ENCODE measurements around the gene FZR1. TPM values are rescaled to one million over a fixed set of nuclear protein-coding genes. Genes with fewer than 3 reads are reported as not detected.
A peak's percentile ranks its signal among the peaks of the same experiment; 100 is the strongest.

Gene FZR1
- total RNA-seq, 2 donors from 2014 or later, result 32.2 to 64.9 TPM

DNA sequence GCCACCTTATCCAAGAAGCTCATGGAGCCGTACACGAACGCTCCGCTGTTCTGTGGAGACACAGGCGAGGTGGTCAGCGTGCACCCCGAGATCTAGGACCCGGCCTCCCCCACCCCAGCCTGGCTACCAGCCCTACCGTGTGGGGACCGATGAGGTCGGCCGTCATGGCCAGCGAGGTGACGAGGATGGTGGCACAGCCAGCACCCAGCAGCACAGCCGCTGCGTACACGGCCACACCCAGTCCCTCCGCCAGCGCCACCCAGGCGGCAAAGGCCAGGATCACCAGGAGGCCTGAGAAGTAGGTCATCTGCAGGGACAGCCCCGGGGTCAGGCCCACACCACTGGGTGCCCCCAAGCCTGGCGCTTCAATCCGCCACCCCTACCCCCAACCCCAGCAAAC, 40.0 kb downstream of the FZR1 start:
- no peak for TF ChIP-seq CTCF (IDR thresholded peaks at IDR 0.05)
- TF ChIP-seq POLR2A (IDR thresholded peaks at IDR 0.05), result no peak
- no peak for TF ChIP-seq POLR2AphosphoS5 (IDR thresholded peaks at IDR 0.05)
- intact Hi-C loops (cut with DNase I), result loop anchor here (5.0 kb wide), 1 partner anchor 71 kb away; no protein-coding TSS in a partner anchor
- no peaks in the 10 kb centered on the region for H3K9me3 ChIP-seq
- no peaks in the 10 kb centered on the region for H3K36me3 ChIP-seq
- no peak overlapping the region for H3K27ac ChIP-seq
- no peak overlapping the region for H3K4me3 ChIP-seq
- DNase-seq (ENCODE audit: low spot score), result no peak
- no peaks in the 10 kb centered on the region for H3K4me1 ChIP-seq (replicated peaks)
- no peaks in the 10 kb centered on the region for H3K27me3 ChIP-seq (replicated peaks; ENCODE audit: insufficient read depth)
- WGBS, result 91% methylated on average over 11 of the region's 23 CpGs

DNA sequence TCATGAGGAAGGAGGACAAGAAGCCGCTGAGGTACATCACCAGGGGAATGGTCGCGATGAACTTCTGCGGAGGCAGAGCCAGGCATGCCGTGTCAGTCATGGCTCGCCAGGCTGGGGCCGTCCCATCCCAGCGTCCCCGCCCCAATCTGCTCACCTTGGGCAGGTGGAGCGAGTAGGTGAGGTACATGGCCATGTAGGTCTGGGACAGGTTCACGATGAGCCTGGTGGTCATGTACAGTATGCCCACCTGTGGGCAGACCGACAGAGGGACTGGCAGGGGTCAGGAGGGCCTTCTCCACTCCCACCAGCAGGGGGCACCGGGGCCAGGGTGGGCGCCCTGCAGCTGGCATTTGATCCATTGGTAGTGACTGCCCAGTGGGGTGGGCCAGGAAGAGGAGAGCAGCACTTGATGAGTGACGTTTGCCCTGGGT, 41.2 kb downstream of the FZR1 start:
- 88% methylated on average over 15 of the region's 15 CpGs for WGBS
- TF ChIP-seq CTCF (IDR thresholded peaks at IDR 0.05) (peak in 3 of 4 experiments; percentile 11 to 30 (median 15)), POLR2A (IDR thresholded peaks at IDR 0.05) (no peak)

DNA sequence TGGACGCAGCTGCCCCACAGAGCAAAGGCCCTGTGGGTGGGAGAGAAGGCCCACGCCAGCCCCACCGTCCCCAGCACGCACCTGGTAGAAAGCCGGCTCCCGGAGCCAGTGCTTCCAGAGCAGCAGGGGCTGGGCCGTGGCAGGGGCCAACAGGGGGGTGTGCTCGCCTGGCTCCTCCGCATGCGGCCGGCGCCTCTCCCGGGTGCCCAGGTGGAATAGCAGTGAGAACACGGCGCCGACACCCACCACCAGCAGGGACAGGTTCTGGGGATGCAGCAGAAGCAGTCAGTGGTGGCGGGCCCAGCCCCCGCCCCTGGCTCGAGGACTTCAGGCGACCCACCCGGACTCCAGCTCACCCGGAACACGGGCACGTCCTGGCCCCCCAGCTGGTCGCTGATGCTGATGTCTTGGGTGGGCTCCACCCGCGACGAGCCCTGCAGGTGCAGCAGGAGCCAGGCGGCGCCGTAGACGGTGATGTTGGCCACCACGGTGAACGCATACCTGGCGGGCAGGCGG, 41.7 kb downstream of the FZR1 start:
- TF ChIP-seq CTCF (IDR thresholded peaks at IDR 0.05) (no peak), POLR2A (IDR thresholded peaks at IDR 0.05) (no peak), POLR2AphosphoS5 (IDR thresholded peaks at IDR 0.05) (no peak)
- no peak overlapping the region for H3K4me3 ChIP-seq
- H3K9me3 ChIP-seq, result no peaks in the 10 kb centered on the region
- H3K4me1 ChIP-seq (replicated peaks), result no peaks in the 10 kb centered on the region
- intact Hi-C loops (cut with DNase I), result loop anchor here (5.0 kb wide), 1 partner anchor 69 kb away; no protein-coding TSS in a partner anchor
- H3K27ac ChIP-seq, result no peak overlapping the region
- no peaks in the 10 kb centered on the region for H3K27me3 ChIP-seq (replicated peaks; ENCODE audit: insufficient read depth)
- H3K36me3 ChIP-seq, result no peaks in the 10 kb centered on the region
- WGBS, result 82% methylated on average over 27 of the region's 36 CpGs
- DNase-seq (ENCODE audit: low spot score), result no peak

More for the DNA sequence above, 41.2 kb downstream of the FZR1 start:
- H3K27ac ChIP-seq, result no peak overlapping the region
- no peaks in the 10 kb centered on the region for H3K9me3 ChIP-seq
- no peak overlapping the region for H3K4me3 ChIP-seq
- DNase-seq (ENCODE audit: low spot score), result no peak
- intact Hi-C loops (cut with DNase I), result loop anchor here (5.0 kb wide), 1 partner anchor 70 kb away; no protein-coding TSS in a partner anchor
- no peaks in the 10 kb centered on the region for H3K4me1 ChIP-seq (replicated peaks)
- H3K36me3 ChIP-seq, result no peaks in the 10 kb centered on the region
- H3K27me3 ChIP-seq (replicated peaks; ENCODE audit: insufficient read depth), result no peaks in the 10 kb centered on the region

DNA sequence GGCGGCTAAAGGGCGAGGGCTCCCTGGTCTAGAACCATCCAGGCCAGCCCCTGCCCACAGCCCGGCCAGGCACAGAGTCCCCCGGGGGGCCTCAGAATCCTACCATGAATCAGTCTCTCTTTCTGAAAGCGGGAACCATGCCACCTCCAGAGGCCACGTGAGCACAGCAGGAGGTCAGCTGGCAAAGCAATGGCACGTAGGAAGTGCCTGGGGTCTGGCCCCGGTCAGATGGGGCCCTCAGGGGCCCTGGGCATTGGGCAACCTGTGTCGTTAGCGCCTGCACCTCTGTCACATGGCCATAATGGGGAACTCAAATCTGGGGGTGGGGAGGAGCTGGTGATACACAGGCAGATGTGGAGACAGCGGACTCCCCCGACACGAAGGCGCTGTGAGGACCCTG, 42.5 kb downstream of the FZR1 start:
- Histone ChIP-seq H3K27ac (no peak overlapping the region), H3K9me3 (no peaks in the 10 kb centered on the region), H3K4me3 (no peak overlapping the region), H3K4me1 (replicated peaks) (no peaks in the 10 kb centered on the region), H3K27me3 (replicated peaks; ENCODE audit: insufficient read depth) (no peaks in the 10 kb centered on the region), H3K36me3 (no peaks in the 10 kb centered on the region)
- 78% methylated on average over 12 of the region's 14 CpGs for WGBS
- TF ChIP-seq POLR2A (IDR thresholded peaks at IDR 0.05), result no peak
- no peak for TF ChIP-seq CTCF (IDR thresholded peaks at IDR 0.05)
- no peak for TF ChIP-seq POLR2AphosphoS5 (IDR thresholded peaks at IDR 0.05)
- intact Hi-C loops (cut with DNase I), result loop anchor here (5.0 kb wide), 1 partner anchor 69 kb away; no protein-coding TSS in a partner anchor
- DNase-seq (ENCODE audit: low spot score), result no peak

DNA sequence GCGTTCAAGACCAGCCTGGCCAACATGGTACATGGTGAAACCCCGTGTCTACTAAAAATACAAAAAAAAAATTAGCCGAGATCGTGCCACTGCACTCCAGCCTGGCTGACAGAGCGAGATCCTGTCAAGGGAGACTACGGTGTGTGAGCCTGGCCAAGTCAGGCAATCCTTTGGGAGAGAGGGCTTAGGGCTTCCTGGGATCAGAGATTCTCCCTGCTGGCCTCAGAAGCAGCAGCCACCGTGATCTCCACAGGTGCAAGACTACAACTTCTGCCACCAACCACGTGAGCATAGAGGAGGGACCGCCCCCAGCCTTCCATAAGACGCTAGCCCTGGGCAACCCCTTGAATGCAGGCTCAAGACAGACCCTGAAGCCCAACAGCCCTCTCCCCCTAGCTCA, 43.7 kb downstream of the FZR1 start:
- WGBS, result 87% methylated on average over 10 of the region's 10 CpGs
- DNase-seq (ENCODE audit: low spot score), result no peak
- H3K36me3 ChIP-seq, result no peaks in the 10 kb centered on the region
- TF ChIP-seq POLR2A (IDR thresholded peaks at IDR 0.05), result no peak
- H3K27ac ChIP-seq, result no peak overlapping the region
- no peak overlapping the region for H3K4me3 ChIP-seq
- H3K9me3 ChIP-seq, result no peaks in the 10 kb centered on the region
- H3K4me1 ChIP-seq (replicated peaks), result no peaks in the 10 kb centered on the region
- no peaks in the 10 kb centered on the region for H3K27me3 ChIP-seq (replicated peaks; ENCODE audit: insufficient read depth)
- intact Hi-C loops (cut with DNase I), result loop anchor here (5.0 kb wide), 1 partner anchor 67 kb away; no protein-coding TSS in a partner anchor

All from prostate gland (tissue), 2 donors.